HCT116 (cell line): ENCODE data around the gene OCA2.

Source experiments
- CTCF ChIP-seq, 3 experiments: fragments of 200-600 bp in 1 of 3; sonication (generic) in 1 of 3; IDR thresholded peaks in 2 of 3; conservative IDR thresholded peaks in 1 of 3; 2 replicates each; pipeline ENCODE4 v1.5.1; 2012 to 2017; ENCODE audit warnings: low read depth in 2 of 3, low read length in 2 of 3, antibody characterized with exemption in 1 of 3, borderline replicate concordance in 1 of 3, control low read depth in 1 of 3, mild to moderate bottlenecking in 1 of 3, mixed read lengths in 1 of 3, mixed run types in 1 of 3, moderate library complexity in 1 of 3; ENCODE audit not compliant: insufficient read depth in 1 of 3
- POLR2A ChIP-seq: IDR thresholded peaks from 2 replicates; pipeline ENCODE4 v1.7.0; 2011; ENCODE audit warnings: borderline replicate concordance; ENCODE audit not compliant: insufficient read depth, insufficient read length; ENCODE audit errors: extremely low read depth
- POLR2AphosphoS5 ChIP-seq: IDR thresholded peaks from 2 replicates; pipeline ENCODE4 v1.6.1; 2011; ENCODE audit warnings: mild to moderate bottlenecking, low read depth, low read length, moderate library complexity

GRCh38 chr15:27767918-27768640, 331.0 kb downstream of the OCA2 start:
- no peak for TF ChIP-seq CTCF (IDR thresholded peaks at IDR 0.05 in 2 of 3, conservative IDR thresholded peaks at IDR 0.05 in 1 of 3; ENCODE audit: borderline replicate concordance in 1 of 3, insufficient read depth in 1 of 3, low read depth in 2 of 3, low read length in 2 of 3)
- TF ChIP-seq POLR2A: no peak
- TF ChIP-seq POLR2AphosphoS5: no peak
